Epithelial cell of esophagus (primary cell): Measurements from ENCODE around the gene FRMD7.
"Not testable (repeated sequence)": the region's sequence is repeated elsewhere in the genome, so short reads cannot be mapped to it uniquely, and the experiment has no call there.

Experiments used
- DNase-seq: peaks from one replicate; pipeline ENCODE4 v3.0.0; 2010; ENCODE audit warnings: low read depth
- H3K4me3 ChIP-seq: 2 replicates; pipeline ENCODE4 v1.5.1; 2011; ENCODE audit warnings: mild to moderate bottlenecking, low read length, control low read depth
- CTCF ChIP-seq: IDR thresholded peaks from 2 replicates; pipeline ENCODE4 v1.5.1; 2011; ENCODE audit warnings: low read depth, mild to moderate bottlenecking, low read length, control low read depth, inconsistent platforms; ENCODE audit not compliant: insufficient read depth; ENCODE audit errors: missing control alignments

FRMD7 gene

GRCh38 chrX:132058975-132059374 lies 68.8 kb downstream of the FRMD7 start:
- no peak for TF ChIP-seq CTCF
- no peak for DNase-seq
- H3K4me3 ChIP-seq: no peak overlapping the region

GRCh38 chrX:132058050-132058449 lies 69.8 kb downstream of the FRMD7 start:
- no peak for TF ChIP-seq CTCF
- H3K4me3 ChIP-seq: no peak overlapping the region
- DNase-seq: no peak

DNA sequence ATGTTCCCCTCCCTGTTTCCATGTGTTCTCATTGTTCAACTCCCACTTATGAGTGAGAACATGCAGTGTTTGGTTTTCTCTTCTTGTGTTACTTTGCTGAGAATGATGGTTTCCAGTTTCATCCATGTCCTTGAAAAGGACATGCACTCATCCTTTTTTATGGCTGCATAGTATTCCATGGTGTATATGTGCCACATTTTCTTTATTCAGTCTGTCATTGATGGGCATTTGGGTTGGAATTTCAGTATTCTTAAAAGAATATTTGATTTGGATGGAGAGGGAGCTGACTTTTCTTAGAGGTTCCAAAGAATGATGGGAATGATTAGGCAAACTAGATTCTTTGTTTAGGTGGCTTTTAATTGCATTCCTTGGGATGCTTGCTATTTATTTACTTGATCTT lies 76.0 kb downstream of the FRMD7 start:
- H3K4me3 ChIP-seq, DNase-seq: not testable (repeated sequence)

DNA sequence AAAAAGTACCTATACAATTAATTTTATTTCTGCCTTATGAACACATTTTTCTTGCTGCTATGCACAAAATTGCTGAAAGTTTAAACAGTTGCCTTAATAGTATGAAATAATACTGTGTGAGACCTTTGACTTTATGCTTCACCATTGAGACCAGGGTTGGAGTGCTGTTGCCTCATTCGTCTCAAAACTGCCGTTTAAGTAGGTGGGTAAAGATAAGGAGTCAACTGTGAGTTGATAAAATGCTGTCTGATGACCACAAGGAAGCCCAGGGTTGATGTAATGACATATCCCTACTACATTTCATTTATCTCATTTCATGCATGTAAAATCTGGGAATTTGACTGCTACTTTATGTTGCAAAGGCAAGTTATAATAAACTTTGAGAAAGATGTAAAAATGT lies 81.3 kb downstream of the FRMD7 start:
- TF ChIP-seq CTCF: no peak
- DNase-seq: no peak
- no peak overlapping the region for H3K4me3 ChIP-seq

DNA sequence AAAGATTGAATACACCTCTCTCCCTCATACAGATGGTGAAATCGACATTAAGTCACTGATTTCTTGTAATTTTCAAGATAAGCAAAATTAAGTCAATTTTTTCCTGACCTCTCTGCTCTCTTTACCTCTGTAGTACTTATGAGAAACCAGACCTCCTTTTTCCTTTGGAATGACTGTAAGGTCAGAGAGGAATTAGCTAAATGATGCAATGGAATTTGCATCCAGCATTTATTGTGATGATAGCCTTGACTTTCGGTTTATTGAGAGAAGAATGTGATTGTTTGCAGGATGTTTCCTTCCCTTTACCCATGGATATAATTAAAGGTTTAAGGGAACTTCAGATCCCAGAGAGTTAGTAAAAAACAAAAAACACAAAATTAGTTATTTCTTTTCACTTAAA lies 82.4 kb downstream of the FRMD7 start:
- no peak for DNase-seq
- TF ChIP-seq CTCF: no peak
- H3K4me3 ChIP-seq: no peak overlapping the region

DNA sequence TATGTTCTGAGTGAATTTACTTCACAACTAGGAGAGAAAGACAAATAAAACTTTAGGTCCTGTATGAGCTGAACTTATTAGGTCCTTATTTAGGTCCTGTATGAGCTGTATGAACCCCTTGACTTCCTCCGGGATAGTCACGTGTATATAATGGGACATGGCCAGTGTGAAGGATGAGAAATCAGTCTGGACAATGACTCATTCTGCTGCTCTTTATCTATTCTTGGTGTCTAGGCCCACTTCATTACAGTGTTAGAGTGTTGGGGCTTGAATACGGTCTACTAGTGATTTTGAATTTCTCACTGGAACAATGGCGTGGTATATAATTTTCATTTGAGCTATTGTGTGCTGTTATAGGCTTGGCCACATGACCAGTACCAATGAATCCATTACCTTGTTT lies 82.9 kb downstream of the FRMD7 start:
- TF ChIP-seq CTCF: no peak
- no peak overlapping the region for H3K4me3 ChIP-seq
- DNase-seq: no peak

- no peak overlapping the region for H3K4me3 ChIP-seq
- no peak for TF ChIP-seq CTCF
- no peak for DNase-seq
Observed at GRCh38 chrX:132043977-132044376, 83.8 kb downstream of the FRMD7 start.

- H3K4me3 ChIP-seq: no peak overlapping the region
- TF ChIP-seq CTCF: no peak
- DNase-seq: peak; percentile 65
Observed at GRCh38 chrX:132041015-132041414, 86.8 kb downstream of the FRMD7 start.
